GM12801 (cell line): ENCODE data around the gene CD40LG.

ENCODE experiments used
- CTCF ChIP-seq: IDR thresholded peaks from one replicate; pipeline ENCODE4 v1.5.1; 2011; ENCODE audit warnings: control low read depth; ENCODE audit not compliant: insufficient read length; ENCODE audit errors: extremely low read depth

The CD40LG gene

GRCh38 chrX:136665258-136665900 is 17.4 kb downstream of the CD40LG start:
- TF ChIP-seq CTCF, result no peak

- TF ChIP-seq CTCF, result no peak
Measured at GRCh38 chrX:136666088-136666487, 18.1 kb downstream of the CD40LG start.

GRCh38 chrX:136667446-136668168 is 19.6 kb downstream of the CD40LG start:
- TF ChIP-seq CTCF, result no peak

GRCh38 chrX:136671006-136671610 is 23.1 kb downstream of the CD40LG start:
- TF ChIP-seq CTCF, result no peak

- no peak for TF ChIP-seq CTCF
Measured at GRCh38 chrX:136674270-136674985, 26.5 kb downstream of the CD40LG start.

- TF ChIP-seq CTCF, result no peak
Measured at GRCh38 chrX:136679531-136679930, 31.6 kb downstream of the CD40LG start.

- TF ChIP-seq CTCF, result no peak
Measured at GRCh38 chrX:136684120-136684519, 36.2 kb downstream of the CD40LG start.
